SK-N-SH treated with all-trans-retinoic acid at 6 μM for 48 hours (cell line): Measurements from ENCODE around the gene HSP90AA1.

Experiments
- ARNTL ChIP-seq: fragments of 450-650 bp; formaldehyde crosslinking; IDR thresholded peaks from 2 replicates; pipeline ENCODE4 v1.5.0; 2020; ENCODE audit warnings: low read depth, mild to moderate bottlenecking, moderate library complexity, borderline replicate concordance
- ISL1 ChIP-seq: fragments of 250-450 bp; sonication (Bioruptor Pico); IDR thresholded peaks from 2 replicates; pipeline ENCODE4 v2.1.2; 2022; ENCODE audit warnings: mild to moderate bottlenecking, moderate library complexity
- PPARA ChIP-seq: fragments of 250-450 bp; sonication (Bioruptor Pico); IDR thresholded peaks from 2 replicates; pipeline ENCODE4 v1.5.0; 2020; ENCODE audit warnings: mild to moderate bottlenecking, borderline replicate concordance
- RARB ChIP-seq: fragments of 250-450 bp; sonication (Bioruptor Pico); IDR thresholded peaks from 2 replicates; pipeline ENCODE4 v1.8.0; 2021; ENCODE audit warnings: mild to moderate bottlenecking, moderate library complexity
- SNAI2 ChIP-seq: fragments of 250-450 bp; sonication (Bioruptor Pico); IDR thresholded peaks from 2 replicates; pipeline ENCODE4 v1.5.0; 2020; ENCODE audit warnings: mild to moderate bottlenecking, moderate library complexity
- TOX ChIP-seq: fragments of 250-450 bp; sonication (Bioruptor Pico); IDR thresholded peaks from 2 replicates; pipeline ENCODE4 v1.8.0; 2021; ENCODE audit warnings: mild to moderate bottlenecking, moderate library complexity, borderline replicate concordance
- ZFP3 ChIP-seq: fragments of 250-450 bp; sonication (Bioruptor Pico); IDR thresholded peaks from 2 replicates; pipeline ENCODE4 v1.5.0; 2020; ENCODE audit warnings: mild to moderate bottlenecking, moderate library complexity
- ZFP30 ChIP-seq: fragments of 450-650 bp; formaldehyde crosslinking; IDR thresholded peaks from 2 replicates; pipeline ENCODE4 v1.5.0; 2022; ENCODE audit warnings: mild to moderate bottlenecking, moderate library complexity
- TF ChIP-seq, protein P1 (sequence below): fragments of 250-450 bp; sonication (Bioruptor Pico); IDR thresholded peaks from 2 replicates; pipeline ENCODE4 v1.5.1; 2021; ENCODE audit warnings: mild to moderate bottlenecking, moderate library complexity
- TF ChIP-seq, protein P2 (sequence below): fragments of 250-450 bp; sonication (Bioruptor Pico); IDR thresholded peaks from 2 replicates; pipeline ENCODE4 v1.5.1; 2020; ENCODE audit warnings: low read depth, mild to moderate bottlenecking, moderate library complexity
- TF ChIP-seq, protein P3 (sequence below): fragments of 250-450 bp; sonication (Bioruptor Pico); IDR thresholded peaks from 2 replicates; pipeline ENCODE4 v1.8.0; 2021; ENCODE audit warnings: low read depth, mild to moderate bottlenecking, moderate library complexity, borderline replicate concordance
- TF ChIP-seq, protein P4 (sequence below): fragments of 250-450 bp; sonication (Bioruptor Pico); IDR thresholded peaks from 2 replicates; pipeline ENCODE4 v1.8.0; 2020; ENCODE audit warnings: mild to moderate bottlenecking, moderate library complexity, borderline replicate concordance

DNA sequence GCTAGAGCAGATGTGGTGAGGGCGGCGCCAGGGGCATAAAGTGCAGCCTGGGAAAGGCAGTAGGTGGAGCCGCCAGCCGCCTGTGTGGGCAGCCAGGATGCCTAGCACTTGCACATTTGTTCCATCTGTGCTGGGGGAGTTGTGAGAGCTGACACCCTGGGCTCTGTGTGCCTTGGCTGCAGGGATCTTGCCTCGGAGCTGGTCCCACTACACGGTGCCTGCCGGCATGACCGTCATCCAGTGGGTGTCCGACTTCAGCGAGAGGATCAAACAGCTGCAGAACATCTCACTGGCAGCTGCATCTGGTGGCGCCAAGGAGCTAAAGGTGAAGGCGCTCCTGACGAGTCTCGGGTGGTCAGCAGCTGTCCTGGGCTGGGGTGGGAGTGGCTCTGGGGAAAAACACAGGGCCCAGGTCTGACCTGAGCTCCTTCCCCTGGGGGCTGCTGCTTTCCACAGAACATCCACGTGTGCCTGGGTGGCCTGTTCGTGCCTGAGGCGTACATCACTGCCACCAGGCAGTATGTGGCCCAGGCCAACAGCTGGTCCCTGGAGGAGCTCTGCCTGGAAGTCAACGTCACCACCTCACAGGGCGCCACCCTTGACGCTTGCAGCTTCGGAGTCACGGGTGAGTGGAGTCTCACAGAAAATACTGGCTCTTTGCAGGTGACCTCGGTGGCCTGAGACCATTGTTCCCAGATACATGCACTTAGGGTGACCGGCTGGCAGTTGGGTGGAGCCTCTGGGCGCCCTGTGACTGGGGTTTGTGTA is 37.4 kb downstream of the HSP90AA1 start:
- TF ChIP-seq, protein P1, sequence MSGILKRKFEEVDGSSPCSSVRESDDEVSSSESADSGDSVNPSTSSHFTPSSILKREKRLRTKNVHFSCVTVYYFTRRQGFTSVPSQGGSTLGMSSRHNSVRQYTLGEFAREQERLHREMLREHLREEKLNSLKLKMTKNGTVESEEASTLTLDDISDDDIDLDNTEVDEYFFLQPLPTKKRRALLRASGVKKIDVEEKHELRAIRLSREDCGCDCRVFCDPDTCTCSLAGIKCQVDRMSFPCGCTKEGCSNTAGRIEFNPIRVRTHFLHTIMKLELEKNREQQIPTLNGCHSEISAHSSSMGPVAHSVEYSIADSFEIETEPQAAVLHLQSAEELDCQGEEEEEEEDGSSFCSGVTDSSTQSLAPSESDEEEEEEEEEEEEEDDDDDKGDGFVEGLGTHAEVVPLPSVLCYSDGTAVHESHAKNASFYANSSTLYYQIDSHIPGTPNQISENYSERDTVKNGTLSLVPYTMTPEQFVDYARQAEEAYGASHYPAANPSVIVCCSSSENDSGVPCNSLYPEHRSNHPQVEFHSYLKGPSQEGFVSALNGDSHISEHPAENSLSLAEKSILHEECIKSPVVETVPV, result no peak
- TF ChIP-seq ARNTL (CRISPR knock-in tag) (no peak), RARB (CRISPR knock-in tag) (no peak), ZFP30 (CRISPR knock-in tag) (no peak), TOX (CRISPR knock-in tag) (no peak), ZFP3 (CRISPR knock-in tag) (no peak), PPARA (CRISPR knock-in tag) (no peak), SNAI2 (CRISPR knock-in tag) (no peak), ISL1 (CRISPR knock-in tag) (no peak)
- TF ChIP-seq, protein P2, sequence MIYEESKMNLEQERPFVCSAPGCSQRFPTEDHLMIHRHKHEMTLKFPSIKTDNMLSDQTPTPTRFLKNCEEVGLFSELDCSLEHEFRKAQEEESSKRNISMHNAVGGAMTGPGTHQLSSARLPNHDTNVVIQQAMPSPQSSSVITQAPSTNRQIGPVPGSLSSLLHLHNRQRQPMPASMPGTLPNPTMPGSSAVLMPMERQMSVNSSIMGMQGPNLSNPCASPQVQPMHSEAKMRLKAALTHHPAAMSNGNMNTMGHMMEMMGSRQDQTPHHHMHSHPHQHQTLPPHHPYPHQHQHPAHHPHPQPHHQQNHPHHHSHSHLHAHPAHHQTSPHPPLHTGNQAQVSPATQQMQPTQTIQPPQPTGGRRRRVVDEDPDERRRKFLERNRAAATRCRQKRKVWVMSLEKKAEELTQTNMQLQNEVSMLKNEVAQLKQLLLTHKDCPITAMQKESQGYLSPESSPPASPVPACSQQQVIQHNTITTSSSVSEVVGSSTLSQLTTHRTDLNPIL (CRISPR knock-in tag), result no peak
- TF ChIP-seq, protein P3, sequence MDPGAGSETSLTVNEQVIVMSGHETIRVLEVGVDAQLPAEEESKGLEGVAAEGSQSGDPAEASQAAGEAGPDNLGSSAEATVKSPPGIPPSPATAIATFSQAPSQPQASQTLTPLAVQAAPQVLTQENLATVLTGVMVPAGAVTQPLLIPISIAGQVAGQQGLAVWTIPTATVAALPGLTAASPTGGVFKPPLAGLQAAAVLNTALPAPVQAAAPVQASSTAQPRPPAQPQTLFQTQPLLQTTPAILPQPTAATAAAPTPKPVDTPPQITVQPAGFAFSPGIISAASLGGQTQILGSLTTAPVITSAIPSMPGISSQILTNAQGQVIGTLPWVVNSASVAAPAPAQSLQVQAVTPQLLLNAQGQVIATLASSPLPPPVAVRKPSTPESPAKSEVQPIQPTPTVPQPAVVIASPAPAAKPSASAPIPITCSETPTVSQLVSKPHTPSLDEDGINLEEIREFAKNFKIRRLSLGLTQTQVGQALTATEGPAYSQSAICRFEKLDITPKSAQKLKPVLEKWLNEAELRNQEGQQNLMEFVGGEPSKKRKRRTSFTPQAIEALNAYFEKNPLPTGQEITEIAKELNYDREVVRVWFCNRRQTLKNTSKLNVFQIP (CRISPR knock-in tag), result no peak
- TF ChIP-seq, protein P4, sequence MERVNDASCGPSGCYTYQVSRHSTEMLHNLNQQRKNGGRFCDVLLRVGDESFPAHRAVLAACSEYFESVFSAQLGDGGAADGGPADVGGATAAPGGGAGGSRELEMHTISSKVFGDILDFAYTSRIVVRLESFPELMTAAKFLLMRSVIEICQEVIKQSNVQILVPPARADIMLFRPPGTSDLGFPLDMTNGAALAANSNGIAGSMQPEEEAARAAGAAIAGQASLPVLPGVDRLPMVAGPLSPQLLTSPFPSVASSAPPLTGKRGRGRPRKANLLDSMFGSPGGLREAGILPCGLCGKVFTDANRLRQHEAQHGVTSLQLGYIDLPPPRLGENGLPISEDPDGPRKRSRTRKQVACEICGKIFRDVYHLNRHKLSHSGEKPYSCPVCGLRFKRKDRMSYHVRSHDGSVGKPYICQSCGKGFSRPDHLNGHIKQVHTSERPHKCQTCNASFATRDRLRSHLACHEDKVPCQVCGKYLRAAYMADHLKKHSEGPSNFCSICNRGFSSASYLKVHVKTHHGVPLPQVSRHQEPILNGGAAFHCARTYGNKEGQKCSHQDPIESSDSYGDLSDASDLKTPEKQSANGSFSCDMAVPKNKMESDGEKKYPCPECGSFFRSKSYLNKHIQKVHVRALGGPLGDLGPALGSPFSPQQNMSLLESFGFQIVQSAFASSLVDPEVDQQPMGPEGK (CRISPR knock-in tag), result no peak
